Ishikawa (cell line): ENCODE results near the gene BRCA2.

Source experiments
- CEBPB ChIP-seq: IDR thresholded peaks from 2 replicates; pipeline ENCODE4 v1.6.1; 2012
- CREB1 ChIP-seq: IDR thresholded peaks from 2 replicates; pipeline ENCODE4 v1.6.1; 2012; ENCODE audit warnings: low read depth
- EGR1 ChIP-seq: IDR thresholded peaks from 2 replicates; pipeline ENCODE4 v1.6.1; 2012
- EP300 ChIP-seq: IDR thresholded peaks from 2 replicates; pipeline ENCODE4 v1.6.1; 2012; ENCODE audit warnings: borderline replicate concordance
- FOXM1 ChIP-seq: IDR thresholded peaks from 2 replicates; pipeline ENCODE4 v1.6.1; 2012; ENCODE audit warnings: low read depth, borderline replicate concordance
- MAX ChIP-seq: IDR thresholded peaks from 2 replicates; pipeline ENCODE4 v1.6.1; 2012
- NFIC ChIP-seq: IDR thresholded peaks from 2 replicates; pipeline ENCODE4 v1.6.1; 2012
- RAD21 ChIP-seq: IDR thresholded peaks from 2 replicates; pipeline ENCODE4 v1.6.1; 2012; ENCODE audit warnings: low read depth
- REST ChIP-seq: IDR thresholded peaks from 2 replicates; pipeline ENCODE4 v1.6.1; 2012; ENCODE audit warnings: low read depth, mild to moderate bottlenecking
- TAF1 ChIP-seq: IDR thresholded peaks from 2 replicates; pipeline ENCODE4 v1.6.1; 2012; ENCODE audit warnings: low read depth, mild to moderate bottlenecking
- TCF12 ChIP-seq: IDR thresholded peaks from 2 replicates; pipeline ENCODE4 v1.6.1; 2012; ENCODE audit warnings: low read depth
- TEAD4 ChIP-seq: IDR thresholded peaks from 2 replicates; pipeline ENCODE4 v1.6.1; 2012
- USF1 ChIP-seq: IDR thresholded peaks from 2 replicates; pipeline ENCODE4 v1.6.1; 2012
- YY1 ChIP-seq: IDR thresholded peaks from 2 replicates; pipeline ENCODE4 v1.6.1; 2012; ENCODE audit warnings: low read depth
- ZBTB7A ChIP-seq: IDR thresholded peaks from 2 replicates; pipeline ENCODE4 v1.6.1; 2012; ENCODE audit warnings: low read depth

The BRCA2 gene

GRCh38 chr13:32284927-32285632 is 30.2 kb upstream of the BRCA2 start:
- peak; percentile 93 for TF ChIP-seq NFIC
- no peak for TF ChIP-seq USF1
- no peak for TF ChIP-seq CEBPB
- 0 out of 2 replicates have a peak, but pooled peaks have one; percentile 22 for TF ChIP-seq TCF12
- peak; percentile 67 for TF ChIP-seq TEAD4
- no peak for TF ChIP-seq FOXM1
- TF ChIP-seq REST: no peak
- TF ChIP-seq CREB1: no peak
- no peak for TF ChIP-seq ZBTB7A
- no peak for TF ChIP-seq RAD21
- TF ChIP-seq EGR1: peak; percentile 66
- no peak for TF ChIP-seq MAX
- TF ChIP-seq YY1: no peak
- no peak for TF ChIP-seq TAF1
- TF ChIP-seq EP300: peak; percentile 44; the same call in 1 of the 2 replicates

- TF ChIP-seq CREB1 (no peak), CEBPB (no peak), USF1 (no peak), EP300 (no peak), REST (no peak), MAX (no peak), TEAD4 (no peak), NFIC (no peak), EGR1 (no peak), TCF12 (no peak), RAD21 (no peak), YY1 (no peak)
These were observed 29.7 kb upstream of the BRCA2 start for GRCh38 chr13:32285633-32285965.

GRCh38 chr13:32297206-32297605 is 18.1 kb upstream of the BRCA2 start:
- TF ChIP-seq TAF1 (no peak), CEBPB (no peak), CREB1 (no peak)

GRCh38 chr13:32298695-32299094 is 16.6 kb upstream of the BRCA2 start:
- TF ChIP-seq CEBPB: no peak
- no peak for TF ChIP-seq TEAD4
- TF ChIP-seq REST: no peak
- no peak for TF ChIP-seq USF1
- TF ChIP-seq FOXM1: no peak
- no peak for TF ChIP-seq CREB1
- TF ChIP-seq YY1: no peak
- TF ChIP-seq MAX: no peak
- TF ChIP-seq NFIC: no peak
- TF ChIP-seq EP300: no peak
- TF ChIP-seq TAF1: no peak
- TF ChIP-seq EGR1: no peak
- no peak for TF ChIP-seq TCF12
- TF ChIP-seq ZBTB7A: no peak
- TF ChIP-seq RAD21: no peak
